HFF-Myc (cell line): Measurements from ENCODE around the gene SPNS2.

Source experiments
- DNase-seq: peaks from one replicate; pipeline ENCODE4 v3.0.0-alpha.2; 2011; ENCODE audit warnings: low read depth; ENCODE audit errors: extremely low read depth
- H3K4me3 ChIP-seq: replicated peaks from 2 replicates; pipeline ENCODE4 v1.5.1; 2011; ENCODE audit warnings: low read depth, mild to moderate bottlenecking, control low read depth, low read length
- TF ChIP-seq, protein P1 (sequence below): IDR thresholded peaks from 2 replicates; pipeline ENCODE4 v1.5.1; 2012; ENCODE audit warnings: mild to moderate bottlenecking, low read depth, low read length, control low read depth; ENCODE audit errors: missing control alignments

Gene SPNS2

DNA sequence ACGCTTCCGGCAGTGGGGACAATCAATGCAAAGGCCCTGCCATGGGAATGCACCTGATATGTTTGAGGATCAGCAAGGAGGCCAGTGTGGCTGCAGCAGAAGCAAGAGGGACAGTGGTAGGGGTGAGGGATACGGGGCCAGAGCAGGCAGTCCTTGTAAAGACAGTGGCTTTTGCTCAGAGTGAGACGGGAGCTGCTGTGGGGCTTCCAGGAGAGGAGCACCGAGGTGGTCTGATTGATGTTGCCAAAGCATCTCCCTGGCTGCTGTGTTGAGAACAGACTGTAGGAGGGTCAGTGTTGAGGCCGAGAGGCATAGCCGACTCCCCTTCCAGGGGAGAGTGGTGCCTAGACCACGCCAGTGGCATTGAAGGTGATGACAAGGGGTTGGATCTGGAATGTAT is 11.4 kb upstream of the SPNS2 start:
- no peak overlapping the region for H3K4me3 ChIP-seq
- DNase-seq, result no peak
- TF ChIP-seq, protein P1, sequence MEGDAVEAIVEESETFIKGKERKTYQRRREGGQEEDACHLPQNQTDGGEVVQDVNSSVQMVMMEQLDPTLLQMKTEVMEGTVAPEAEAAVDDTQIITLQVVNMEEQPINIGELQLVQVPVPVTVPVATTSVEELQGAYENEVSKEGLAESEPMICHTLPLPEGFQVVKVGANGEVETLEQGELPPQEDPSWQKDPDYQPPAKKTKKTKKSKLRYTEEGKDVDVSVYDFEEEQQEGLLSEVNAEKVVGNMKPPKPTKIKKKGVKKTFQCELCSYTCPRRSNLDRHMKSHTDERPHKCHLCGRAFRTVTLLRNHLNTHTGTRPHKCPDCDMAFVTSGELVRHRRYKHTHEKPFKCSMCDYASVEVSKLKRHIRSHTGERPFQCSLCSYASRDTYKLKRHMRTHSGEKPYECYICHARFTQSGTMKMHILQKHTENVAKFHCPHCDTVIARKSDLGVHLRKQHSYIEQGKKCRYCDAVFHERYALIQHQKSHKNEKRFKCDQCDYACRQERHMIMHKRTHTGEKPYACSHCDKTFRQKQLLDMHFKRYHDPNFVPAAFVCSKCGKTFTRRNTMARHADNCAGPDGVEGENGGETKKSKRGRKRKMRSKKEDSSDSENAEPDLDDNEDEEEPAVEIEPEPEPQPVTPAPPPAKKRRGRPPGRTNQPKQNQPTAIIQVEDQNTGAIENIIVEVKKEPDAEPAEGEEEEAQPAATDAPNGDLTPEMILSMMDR, result no peak

DNA sequence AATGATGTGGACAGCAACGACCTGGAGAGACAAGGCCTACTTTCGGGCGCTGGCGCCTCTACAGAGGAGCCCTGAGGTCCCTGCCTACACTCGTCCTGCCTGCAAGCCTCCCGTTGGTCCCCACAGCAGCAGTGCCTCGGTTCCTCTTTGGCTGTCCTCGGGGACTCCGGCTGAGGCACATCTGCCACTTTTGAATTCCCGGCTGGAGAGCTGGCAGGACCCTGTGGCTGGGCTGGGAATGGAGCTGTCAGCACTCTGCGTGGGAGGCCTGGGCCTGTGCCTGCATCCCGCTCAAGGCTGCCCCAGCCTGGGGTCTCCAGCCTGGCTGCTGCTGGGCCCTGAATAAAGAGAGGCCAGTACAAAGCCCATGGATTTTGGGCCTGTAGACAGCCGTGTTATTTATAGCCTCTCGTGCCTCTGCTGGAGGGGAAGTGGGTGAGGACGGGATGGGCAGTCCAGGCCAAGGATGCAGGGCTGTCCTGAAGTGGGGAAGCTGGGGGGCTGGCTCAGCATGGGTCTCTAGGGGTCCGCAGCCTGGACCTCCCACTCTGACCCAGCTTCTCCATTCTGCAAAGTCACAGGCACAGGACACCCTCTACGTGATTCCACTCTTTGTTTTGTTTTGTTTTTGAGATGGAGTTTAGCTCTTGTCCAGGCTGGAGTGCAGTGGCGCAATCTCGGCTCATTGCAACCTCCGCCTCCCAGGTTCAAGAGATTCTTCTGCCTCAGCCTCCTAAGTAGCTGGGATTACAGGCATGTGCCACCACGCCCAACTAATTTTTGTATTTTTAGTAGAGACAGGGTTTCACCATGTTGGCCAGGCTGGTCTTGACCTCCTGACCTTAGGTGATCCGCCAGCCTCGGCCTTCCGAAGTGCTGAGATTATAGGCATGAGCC is 10.6 kb upstream of the SPNS2 start:
- TF ChIP-seq, protein P1, result no peak
- H3K4me3 ChIP-seq, result no peak overlapping the region
- no peak for DNase-seq

DNA sequence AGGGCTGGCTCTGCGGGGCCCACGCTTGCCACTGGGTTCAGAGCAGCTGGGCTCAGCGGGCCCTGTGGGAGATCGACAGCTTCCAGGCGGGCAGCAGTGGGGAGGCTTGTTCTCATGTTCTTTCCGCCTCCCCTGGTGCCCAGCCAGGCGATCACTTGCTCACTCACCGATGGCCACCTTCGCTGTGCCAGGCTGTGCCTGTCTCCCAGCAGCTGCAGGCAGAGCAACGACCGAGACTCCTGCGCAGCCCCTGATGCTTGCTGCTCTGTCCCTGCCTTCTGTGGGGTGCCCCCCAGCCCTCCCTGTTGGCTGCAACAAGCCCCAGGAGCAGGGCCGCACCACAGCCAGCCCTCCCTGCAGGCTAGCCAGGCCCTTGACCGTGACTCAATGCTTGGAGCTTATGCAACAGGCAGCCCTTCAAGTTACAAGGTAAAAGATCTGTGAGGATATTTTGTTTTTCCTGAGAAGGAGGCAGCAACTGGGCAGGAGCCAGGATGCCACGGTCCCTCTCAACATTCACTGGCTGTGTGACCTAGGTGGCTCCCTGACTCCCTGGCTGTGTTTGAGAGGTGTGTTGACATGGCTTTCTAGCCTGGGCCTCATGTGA is 9.6 kb upstream of the SPNS2 start:
- no peak for DNase-seq
- H3K4me3 ChIP-seq, result no peak overlapping the region
- TF ChIP-seq, protein P1, result no peak

DNA sequence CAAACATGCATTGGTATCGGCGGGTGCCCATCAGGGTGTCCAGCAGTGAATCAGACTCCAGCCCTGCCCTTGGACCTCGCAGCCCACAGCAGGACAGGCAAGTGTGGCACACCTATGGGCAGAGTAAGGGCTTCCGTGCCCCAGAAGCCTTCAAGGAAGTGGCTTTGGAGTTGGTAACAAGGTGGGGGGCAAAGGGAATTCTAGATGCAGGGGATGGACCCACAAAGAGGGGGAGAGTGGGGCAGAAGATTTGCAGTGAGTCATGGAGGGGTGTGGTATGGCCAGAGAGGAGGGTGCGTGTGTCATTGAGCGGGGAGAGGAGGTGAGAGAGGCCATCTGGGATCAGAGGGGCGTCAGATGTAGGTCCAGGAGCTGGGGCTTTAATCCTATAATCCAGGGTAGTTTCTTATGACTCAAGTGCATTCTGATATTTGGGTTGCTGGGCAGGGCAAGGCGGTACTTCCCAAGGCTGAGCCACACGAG is 8.5 kb upstream of the SPNS2 start:
- DNase-seq, result no peak
- TF ChIP-seq, protein P1, result no peak
- H3K4me3 ChIP-seq, result no peak overlapping the region

DNA sequence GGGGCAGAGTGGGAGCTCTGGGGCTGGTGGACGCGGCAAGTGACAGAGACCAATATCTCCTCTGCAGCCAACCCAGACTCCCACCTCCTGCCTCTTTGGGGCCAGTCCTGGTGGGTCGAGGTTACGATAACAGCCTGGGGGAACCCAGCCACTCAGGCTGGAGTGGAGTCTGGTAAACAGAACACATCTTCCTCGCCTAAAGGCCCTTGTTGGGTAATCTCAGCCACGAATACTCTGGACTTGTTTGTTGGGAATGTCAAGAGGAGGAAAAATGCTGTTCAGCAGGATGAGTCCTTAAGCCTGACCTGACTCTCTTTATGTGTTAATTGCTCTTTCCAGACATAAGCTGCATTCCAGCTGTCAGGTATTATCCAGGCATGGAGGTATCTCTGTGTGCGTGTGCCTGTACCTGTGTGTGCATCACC is 8.0 kb upstream of the SPNS2 start:
- H3K4me3 ChIP-seq, result no peak overlapping the region
- no peak for DNase-seq
- TF ChIP-seq, protein P1, result no peak

DNA sequence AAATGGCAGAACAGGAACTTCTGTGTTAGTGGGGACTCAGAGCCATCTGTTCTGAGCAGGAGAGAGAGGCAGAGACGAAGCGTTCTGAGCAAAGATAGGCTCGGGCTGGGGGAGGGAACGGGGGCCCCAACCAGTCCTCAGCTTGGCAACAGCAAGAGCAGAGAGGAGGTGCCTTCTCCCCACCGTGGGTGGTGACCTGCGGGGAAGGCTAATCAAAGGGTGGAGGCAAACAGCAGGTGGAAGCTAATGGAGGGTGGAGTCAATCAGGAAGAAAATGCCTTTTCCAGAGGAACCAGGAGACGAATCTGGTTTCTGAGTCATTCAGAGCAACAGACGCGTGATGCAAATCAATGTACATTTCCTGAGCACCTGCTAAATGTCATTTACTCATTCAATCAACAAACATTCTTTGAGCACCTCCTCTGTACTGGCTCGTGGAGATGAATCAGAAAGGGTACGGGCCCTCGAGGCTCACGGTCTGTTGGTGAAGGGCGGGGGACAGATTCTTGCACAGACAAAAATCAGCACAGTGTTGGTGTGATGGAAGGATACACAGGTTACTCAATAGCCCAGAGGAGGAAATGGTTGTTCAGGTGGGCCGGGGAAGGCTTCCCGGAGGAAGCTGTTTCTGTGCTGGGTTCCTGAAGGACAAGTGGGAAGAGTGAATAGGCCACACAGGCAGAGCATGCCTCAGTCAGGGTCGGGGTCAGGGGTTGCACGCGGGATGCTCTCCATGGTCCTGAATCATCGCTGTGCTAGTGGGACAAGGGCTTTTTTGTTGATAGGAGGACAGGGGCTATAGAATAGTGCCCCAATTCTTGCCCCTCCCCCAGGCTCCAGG is 5.7 kb upstream of the SPNS2 start:
- H3K4me3 ChIP-seq, result no peak overlapping the region
- TF ChIP-seq, protein P1, result no peak
- DNase-seq, result peak; percentile 26
